GM21723 (cell line): ENCODE results near the gene QPCT.
"Not testable (repeated sequence)": the region's sequence is repeated elsewhere in the genome, so short reads cannot be mapped to it uniquely, and the experiment has no call there.

Source experiments
- ATAC-seq: cut with Tn5 transposase; IDR thresholded peaks from one replicate; pipeline ENCODE4 v1.9.1; 2021; ENCODE audit warnings: mild to moderate bottlenecking, moderate library complexity; ENCODE audit not compliant: unreplicated experiment

Gene QPCT

DNA sequence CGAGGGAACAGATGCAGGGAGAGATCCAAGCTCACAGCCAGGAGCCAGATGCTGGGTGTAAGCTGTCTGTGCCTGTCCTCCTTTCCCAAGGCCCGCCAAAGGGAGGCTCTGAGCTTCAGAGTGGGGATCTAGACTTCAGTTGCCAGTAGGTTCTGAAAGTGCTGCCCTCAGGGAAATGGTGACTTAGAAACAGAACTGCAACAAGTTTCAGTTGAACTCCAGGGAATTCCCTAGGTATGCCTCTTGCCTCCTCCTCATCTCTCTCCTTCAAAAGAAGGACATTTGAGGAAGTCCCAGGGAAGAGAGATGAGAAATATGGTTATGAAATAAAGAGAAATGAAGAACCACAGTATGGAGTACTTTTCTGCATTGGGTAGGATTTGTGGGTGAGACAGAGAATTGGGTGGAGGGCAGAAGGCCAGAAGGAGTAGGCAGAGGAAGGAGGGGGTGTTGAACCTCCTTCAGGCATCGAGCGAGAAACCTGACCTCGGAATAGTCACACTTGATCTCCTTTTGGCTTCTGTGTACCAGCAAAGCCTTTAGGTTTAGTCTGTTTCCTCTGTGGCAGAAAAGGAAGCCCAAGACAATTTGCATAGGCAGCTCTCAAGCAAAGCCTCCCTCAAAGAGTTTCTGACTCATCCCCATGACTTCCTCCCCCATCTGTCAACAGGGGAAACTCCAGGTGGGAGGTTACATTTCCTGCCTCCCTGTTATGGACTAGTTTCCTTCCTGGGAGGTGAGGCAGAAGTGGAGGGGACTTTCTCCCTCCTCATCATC is 45.7 kb downstream of the QPCT start:
- peak; percentile 96 for ATAC-seq

DNA sequence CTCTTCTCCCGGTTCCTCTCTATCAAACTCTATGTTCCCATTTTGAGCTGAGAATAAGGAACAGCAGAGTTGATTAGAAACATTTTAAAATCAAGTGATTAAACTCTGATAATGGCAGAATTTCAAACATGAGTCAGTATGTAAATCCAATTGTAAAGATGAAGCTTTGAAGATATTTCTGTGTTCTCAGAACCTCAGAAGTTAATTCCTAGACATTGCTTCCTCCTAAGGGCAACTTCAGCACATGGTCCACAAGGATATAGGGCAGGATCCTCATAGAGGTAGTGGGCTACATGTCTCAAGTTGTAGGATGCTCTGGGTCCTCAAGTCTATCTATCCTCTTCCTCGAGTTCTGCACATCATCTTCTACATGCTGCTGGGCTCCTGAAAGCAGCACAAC is 46.3 kb downstream of the QPCT start:
- no peak for ATAC-seq

DNA sequence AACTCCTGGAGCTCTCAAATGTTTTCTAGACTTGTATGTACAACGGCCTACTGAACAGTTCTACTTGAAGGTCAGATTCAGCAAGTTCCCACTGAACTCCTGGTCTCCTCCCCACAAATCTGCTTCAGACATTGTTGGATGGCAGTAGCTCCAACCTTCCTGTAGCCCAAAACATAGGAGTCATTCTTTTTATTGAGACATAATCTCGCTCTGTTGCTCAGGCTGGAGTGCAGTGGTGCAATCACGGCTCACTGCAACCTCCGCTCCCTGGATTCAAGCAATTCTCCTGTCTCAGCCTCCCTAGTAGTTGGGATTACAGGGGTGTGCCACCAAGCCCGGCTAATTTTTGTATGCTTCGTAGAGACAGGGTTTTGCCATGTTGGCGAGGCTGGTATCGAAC is 47.3 kb downstream of the QPCT start:
- ATAC-seq, result no peak

DNA sequence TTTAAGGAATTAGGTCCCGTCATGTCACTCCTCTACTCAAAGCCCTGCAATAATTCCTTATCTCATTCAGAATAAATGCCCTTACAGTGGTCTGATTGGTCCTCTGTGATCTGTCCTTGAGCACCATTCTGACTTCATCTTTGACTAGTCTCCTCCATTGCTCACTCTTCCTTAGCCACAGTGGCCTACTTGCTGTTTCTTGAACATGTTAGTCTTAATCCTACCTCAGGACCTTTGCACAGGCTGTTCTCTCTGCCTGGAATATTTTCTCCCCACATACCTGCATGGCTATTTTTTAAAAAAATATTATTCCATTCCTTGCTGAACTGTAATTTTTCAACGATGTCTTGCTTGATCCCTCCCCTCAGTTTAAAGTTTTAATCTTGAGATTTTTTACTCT is 48.0 kb downstream of the QPCT start:
- ATAC-seq, result no peak

DNA sequence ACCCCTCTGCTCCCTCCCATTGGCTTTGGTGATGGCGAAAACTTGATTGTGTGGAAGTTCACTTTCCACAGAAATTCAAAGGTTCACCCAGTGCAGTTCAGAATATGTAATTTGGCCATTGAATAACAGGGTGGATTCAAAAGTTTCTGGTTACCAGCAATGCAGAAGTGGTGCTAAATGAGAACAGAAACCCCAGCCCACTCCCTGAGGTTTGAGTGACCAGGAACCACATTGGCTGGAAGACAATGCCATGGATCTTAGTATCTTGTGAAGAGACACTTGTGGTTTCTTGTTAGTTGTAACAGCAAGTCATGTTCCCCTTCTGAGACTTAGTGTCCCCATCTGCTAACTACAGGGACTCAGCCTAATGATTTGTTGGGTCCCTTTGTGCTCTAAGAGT is 49.8 kb downstream of the QPCT start:
- ATAC-seq, result no peak

DNA sequence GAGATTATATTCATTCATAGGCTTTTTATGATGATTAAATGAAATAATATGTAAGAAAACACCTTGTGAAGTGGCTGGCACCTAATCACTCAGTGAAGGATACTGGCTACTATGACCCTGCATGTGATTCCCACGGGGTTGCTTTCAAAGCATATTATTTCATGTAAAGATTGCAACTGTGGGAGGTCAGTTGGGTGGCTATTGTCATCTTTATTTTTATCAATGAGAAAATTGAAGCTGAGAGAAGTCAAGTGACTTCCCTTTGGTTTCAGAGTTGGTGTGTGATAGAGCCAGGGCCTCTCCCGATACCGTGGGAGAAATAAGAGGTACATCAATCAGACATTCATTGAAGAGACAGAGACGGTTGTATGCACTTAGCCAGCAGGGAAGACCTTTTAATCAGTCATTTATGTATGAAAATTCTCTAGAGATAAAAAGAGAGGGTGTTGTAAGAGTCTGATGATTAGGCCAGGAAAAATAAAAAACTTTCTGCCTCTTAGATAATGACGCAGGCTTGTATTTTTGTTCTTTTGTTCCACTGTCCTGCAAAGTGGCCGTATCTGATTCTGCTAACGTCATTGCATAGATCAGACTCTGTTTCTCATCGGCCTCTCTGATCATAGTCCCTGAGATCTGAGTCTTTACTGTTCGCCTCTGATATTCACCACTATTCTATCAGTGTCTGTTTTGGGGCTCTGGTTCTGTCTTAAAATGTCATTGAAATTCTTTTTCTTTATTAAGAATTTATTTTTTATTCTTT is 50.5 kb downstream of the QPCT start:
- ATAC-seq, result no peak

DNA sequence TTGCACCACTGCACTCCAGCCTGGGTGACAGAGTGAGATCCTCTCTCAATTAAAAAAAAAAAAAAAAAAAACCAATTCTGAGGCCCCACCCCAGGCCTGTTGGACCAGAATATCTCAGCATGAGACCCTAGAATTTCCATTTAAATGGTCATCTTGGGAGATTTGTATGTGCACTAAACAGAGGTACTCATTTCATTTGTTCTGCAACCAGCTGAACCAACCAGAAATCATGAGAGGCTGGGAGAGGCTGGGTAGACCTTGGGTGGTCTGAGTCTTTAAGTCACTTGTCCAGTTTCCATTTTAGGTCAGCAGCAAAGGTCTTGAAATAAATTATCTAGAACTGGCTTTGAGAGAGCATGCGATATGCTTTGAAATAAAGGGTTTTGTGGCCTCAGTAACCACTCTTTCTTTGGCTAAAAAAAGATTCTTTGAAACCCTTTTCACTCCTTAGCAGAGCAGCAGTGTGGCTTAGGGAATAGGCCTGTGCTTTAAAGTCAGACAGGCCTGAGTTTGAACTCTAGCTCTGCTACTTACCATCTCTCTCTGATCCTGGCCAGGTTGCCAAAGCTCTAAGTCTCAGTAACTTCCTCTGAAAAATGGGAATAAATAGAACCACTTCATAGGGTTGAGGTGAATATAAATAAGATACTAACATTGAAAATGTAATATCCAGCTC is 52.6 kb downstream of the QPCT start:
- ATAC-seq, result no peak

DNA sequence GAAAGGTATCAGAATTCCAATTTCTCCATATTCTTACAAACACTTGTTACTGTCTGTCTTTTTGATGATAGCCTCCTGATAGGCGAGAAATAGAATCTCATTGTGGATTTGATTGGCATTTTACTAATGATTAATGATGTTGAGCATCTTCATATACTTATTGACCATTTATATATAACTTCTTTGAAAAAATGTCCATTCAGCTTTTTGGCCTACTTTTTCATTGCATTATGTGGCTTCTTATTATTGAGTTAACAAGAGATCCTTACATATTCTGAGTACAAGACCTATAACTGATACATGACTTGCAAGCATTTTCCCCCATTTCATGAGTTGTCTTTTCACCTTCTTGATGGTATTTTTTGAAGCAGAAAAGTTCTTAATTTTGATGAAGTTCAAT is 54.6 kb downstream of the QPCT start:
- ATAC-seq, result no peak

DNA sequence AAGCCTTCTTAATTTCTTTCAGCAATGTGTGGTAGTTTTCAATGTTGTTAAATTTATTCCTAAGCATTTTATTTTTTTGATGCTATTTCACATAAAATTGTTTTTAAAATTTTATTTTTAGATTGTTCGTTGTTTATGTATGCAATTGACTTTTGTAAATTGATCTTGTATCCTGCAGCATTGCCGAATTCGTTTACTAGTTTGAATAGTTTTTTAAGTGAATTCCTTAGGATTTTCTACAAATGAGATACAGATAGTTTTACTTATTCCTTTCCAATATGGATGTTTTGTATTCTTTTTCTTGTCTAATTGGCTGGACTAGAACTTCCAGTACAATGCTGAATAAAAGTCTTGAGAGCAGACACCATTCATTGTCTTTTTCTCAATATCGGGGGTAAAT is 55.6 kb downstream of the QPCT start:
- ATAC-seq, result no peak

DNA sequence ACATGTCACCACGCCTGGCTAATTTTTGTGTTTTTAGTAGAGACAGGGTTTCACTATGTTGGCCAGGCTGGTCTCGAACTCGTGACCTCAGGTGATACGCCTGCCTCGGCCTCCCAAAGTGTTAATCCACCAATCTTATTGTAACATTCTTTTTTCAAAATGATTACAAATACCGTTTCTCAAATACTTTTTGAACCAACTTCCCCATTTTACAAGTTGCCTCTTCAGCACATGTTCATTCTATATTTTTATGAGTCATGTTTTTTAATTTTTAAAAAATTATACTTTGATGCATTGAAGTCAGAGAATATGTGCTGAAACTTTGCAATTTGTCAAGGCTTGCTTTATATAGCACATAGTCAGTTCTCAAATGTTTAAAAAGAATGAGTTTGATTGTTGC is 58.2 kb downstream of the QPCT start:
- ATAC-seq, result no peak

DNA sequence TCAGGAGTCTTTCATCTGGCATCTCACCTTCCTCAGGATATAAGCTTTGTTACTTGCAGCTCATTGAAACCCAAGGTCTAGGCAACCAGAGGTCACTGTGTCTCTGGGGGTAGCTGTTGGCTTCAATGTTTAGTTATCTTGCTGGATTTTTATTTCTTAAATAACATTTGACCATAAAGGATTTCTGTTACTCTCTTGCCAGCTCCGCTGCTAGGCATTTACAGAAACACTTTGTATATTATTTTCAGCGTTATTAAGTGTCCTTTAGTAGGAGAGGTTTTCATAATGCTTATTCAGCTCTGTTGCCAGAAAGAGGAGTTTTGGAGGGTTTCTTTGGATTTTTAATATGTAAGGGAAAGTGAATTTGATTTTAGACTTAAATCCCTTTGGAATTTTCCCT is 61.4 kb downstream of the QPCT start:
- ATAC-seq, result no peak

DNA sequence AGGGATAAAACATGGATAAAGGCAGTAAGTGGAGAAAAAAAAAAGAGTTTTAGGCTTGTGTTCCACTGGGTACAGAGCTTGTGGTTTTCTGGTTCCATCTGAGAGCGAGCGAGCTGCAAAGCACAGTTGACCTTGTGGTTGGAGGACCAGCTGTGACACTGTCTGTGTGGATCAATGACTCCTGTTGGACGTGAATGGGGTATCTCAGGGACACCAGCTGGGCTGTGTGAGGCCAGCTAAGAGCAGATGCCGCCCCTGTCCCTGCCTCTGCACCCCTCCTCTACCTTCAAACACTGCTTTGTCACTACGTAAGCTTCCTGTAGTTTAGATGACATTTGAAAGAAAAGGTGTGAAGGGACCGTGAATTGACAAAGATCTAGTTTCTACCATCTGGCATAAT is 67.8 kb downstream of the QPCT start:
- no peak for ATAC-seq

DNA sequence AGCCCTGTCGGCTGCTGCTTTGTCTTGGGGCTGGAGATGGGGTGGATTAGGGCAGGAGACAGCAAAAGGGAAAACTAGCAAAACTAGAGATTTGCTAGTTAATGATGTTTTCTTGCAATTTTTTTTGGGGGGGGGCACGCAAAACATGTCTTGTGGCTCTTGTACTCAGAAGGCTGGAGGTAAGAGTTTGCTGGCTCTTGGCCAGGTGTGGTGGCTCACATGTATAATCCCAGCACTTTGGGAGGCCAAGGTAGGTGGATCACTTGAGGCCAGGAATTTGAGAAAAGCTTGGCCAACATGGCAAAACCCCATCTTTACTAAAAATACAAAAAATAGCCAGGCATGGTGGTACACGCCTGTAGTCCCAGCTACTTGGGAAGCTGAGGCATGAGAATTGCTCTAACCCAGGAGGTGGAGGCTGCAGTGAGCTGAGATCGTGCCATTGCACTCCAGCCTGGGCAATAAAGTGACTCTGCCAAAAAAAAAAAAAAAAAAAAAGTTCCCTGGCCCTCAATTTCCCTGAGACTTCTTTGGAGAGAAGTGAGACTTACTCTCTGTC is 69.6 kb downstream of the QPCT start:
- not testable (repeated sequence) for ATAC-seq

DNA sequence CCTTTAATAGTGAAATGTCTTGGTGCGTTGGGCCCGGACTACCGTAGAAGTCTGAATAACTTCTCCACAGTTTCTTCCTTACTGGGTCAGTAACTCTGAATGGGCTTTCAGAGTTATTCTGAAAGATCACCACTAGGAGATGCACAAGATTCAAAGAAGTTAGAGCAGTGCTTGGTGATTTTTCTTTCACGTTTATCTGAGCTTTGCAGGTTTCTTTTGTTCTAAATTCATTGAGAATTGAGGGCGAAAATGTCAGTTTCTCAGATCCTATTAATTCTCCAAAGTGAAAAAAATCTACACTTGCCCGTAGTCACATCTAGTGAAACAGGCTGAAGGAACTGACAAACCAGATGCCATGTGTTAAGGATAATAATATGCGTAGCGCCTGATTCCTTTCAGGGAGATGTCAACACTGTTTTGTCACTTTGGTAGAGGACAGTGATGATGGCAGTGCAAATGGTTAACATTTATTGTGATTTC is 70.1 kb downstream of the QPCT start:
- peak; percentile 69 for ATAC-seq

DNA sequence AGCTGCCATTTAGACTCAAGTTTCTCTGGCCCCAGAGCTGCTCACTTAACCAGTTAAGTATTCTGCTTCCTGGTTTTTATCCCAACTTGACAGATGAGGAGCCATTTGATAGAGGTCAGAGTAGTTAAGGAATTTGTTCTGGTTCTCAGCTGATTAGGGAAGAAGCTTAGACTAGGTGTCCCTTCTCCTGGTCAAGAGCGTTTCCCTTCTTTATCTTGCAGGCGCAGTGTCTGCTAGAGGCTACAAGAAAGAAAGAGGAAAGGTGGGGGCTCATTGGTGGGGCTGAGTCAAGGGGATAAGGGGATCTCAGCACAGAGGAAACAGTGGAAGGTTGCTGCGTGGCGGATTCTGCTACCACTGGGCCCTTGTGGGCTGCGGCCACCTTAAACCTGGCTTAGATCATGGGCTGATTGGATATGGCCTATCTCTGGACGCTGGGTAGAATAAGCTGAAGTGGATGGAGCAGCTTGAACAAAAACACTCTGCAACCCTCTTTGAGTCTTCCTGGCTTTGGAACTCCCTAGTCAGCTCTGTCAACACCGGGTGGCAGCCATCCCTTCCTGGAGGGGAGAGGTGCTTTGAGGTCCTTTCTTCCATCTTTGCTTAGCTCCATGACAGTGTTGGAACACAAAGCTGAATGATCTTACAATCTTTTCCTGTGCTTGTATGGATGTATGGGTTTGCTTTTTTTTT is 70.8 kb downstream of the QPCT start:
- no peak for ATAC-seq

DNA sequence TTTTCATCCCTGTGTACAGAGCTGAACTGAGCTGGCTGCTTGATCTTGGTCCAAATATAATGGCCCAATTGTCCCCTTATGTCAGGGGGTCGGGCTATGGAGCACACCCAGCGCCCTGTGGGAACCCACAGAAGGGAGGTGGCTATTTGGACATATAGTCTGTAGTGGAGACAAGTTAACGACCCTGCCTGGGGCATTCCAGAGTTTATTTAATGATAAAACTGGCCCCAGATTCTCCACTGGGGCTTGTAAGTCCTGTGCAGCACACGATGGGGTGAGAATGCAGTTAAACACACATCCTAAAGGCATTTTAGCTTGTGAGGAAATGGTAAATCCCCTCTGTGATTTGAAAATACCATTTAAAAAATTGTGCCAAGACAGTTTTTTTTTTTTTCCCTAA is 72.9 kb downstream of the QPCT start:
- no peak for ATAC-seq

DNA sequence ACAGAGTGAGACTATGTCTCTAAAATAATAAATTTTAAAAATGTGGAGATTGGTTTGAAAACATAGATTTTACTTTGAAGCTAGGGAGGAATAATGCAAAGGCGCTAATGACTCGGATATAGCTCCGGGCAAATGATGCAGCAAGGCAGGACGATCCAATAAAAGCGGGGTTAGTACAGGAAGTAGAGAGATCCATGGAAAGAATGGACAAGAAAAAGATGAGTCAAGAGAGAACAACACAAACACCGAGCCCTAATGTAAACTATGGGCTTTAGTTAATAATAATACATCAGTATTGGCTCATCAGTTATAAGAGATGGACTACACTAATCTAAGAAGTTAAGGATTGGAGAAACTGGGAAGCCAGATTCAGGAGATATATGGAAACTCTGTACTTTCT is 74.5 kb downstream of the QPCT start:
- ATAC-seq, result no peak

DNA sequence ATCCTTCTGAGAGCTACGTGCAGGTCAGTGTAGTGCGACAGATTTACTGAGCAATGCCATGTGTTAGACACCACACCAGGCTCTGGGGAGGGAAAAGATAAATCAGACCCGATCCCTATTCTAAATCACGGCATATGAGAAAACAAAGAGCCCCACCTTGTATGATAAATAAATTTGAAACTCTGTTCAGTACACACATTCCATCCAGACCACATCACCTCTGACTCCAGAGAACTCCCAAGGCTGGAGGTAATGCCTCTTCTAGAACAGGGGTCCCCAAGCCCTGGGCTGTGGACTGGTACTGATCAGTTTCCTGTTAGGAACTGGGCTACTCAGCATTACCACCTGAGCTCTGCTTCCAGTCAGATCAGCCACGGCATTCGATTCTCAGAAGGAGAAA is 77.3 kb downstream of the QPCT start:
- no peak for ATAC-seq

DNA sequence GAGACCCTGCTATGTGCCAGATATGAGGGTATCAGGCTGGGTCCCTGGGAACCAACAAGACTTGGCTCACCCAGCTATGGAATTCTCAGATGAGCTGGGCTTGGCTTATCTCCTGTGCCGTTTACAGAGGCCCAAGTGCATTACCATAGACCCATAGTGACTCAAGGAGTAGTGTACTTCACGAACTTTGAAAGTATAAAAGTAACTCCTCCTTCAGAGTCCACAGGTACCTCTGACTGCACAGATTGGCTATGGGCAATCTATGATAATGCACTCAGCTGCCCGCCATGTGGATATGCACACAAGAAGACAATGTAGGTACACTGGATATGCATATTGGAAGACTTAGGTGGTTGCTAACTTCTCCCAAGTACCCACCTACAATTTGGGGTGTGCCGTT is 78.4 kb downstream of the QPCT start:
- ATAC-seq, result no peak
